Aorta (tissue), 5 donors: ENCODE measurements around the gene MICAL2. TPM values are rescaled to one million over a fixed set of nuclear protein-coding genes. Genes with fewer than 3 reads are reported as not detected.
A peak's percentile ranks its signal among the peaks of the same experiment; 100 is the strongest.

Source experiments
- ATAC-seq: fragments of 200-7000 bp; cut with Tn5 transposase; one replicate; pipeline ENCODE4 v1.9.1; 2022; ENCODE audit warnings: moderate library complexity; ENCODE audit not compliant: low FRiP score
- DNase-seq, 2 donors: peaks; one replicate each; pipeline ENCODE4 v3.0.0-alpha.2; 2020
- H3K27ac ChIP-seq, 2 donors: one replicate each; pipeline ENCODE4 v1.5.1; 2013; ENCODE audit warnings: low read length in 2 of 2, mild to moderate bottlenecking in 2 of 2, moderate library complexity in 2 of 2, control low read depth in 1 of 2, inconsistent platforms in 1 of 2, low read depth in 1 of 2
- H3K27me3 ChIP-seq, 2 donors: one replicate each; pipeline ENCODE4 v1.6.1; 2013; ENCODE audit warnings: control low read depth in 1 of 2, low read length in 1 of 2, mild to moderate bottlenecking in 1 of 2, moderate library complexity in 1 of 2; ENCODE audit not compliant: insufficient read depth in 2 of 2, control insufficient read depth in 1 of 2
- H3K36me3 ChIP-seq, 2 donors: one replicate each; pipeline ENCODE4 v1.6.1; 2013; ENCODE audit warnings: control low read depth in 1 of 2, low read length in 1 of 2, mild to moderate bottlenecking in 1 of 2; ENCODE audit not compliant: insufficient read depth in 2 of 2, control insufficient read depth in 1 of 2
- H3K4me1 ChIP-seq, 2 donors: one replicate each; pipeline ENCODE4 v1.6.1; 2013; ENCODE audit warnings: low read length in 2 of 2, control low read depth in 1 of 2, mild to moderate bottlenecking in 1 of 2, moderate library complexity in 1 of 2; ENCODE audit not compliant: insufficient read depth in 2 of 2, control insufficient read depth in 1 of 2
- H3K4me3 ChIP-seq, 2 donors: one replicate each; pipeline ENCODE4 v1.5.1; 2013; ENCODE audit warnings: low read length in 2 of 2, control low read depth in 1 of 2, mild to moderate bottlenecking in 1 of 2
- H3K9me3 ChIP-seq: one replicate; pipeline ENCODE4 v1.6.1; 2013; ENCODE audit warnings: mild to moderate bottlenecking, low read length; ENCODE audit not compliant: control insufficient read depth
- WGBS, 2 donors: extraction: QIAGEN DNeasy Blood & Tissue Kit; methylation state at CpG; one replicate each; pipeline ENCODE4 v1.1.7; 2013; 5-methylcytosine and 5-hydroxymethylcytosine counted together
- intact Hi-C, 2 donors: fragments of 100-400 bp; cut with DNase I; formaldehyde crosslinking; loops; one replicate each; pipeline versions ENCODE4 v1.14.2 to v1.15.0; 2022
- polyA plus RNA-seq, 2 donors: library from polyadenylated mRNA; stranded (reverse); fragments of 200-250 nt; gene quantifications; one replicate each; pipeline ENCODE4 v1.2.3, GENCODE V29; 2013
- total RNA-seq, 2 donors: library from RNA; stranded (reverse); fragmentation: NEBNext Ultra II Directional; extraction: Animal tissue kit (Norgen Biotek cat#: 25700); gene quantifications; one replicate each; pipeline ENCODE4 v1.2.1, GENCODE V29; 2021
- donor health status: healthy with polysubstance abuse.
- donor health status: Bipolar disorder and iron deficiency.
- donor health status: DM: no; HTN: no; CAD: no.
- donor health status: DM: no; HTN: no; CAD: no.
- donor health status: DM: yes; HTN: yes; CAD: no.

Gene MICAL2
- total and polyA plus RNA-seq, 4 donors, result 87.7 to 605 (median 280) TPM

DNA sequence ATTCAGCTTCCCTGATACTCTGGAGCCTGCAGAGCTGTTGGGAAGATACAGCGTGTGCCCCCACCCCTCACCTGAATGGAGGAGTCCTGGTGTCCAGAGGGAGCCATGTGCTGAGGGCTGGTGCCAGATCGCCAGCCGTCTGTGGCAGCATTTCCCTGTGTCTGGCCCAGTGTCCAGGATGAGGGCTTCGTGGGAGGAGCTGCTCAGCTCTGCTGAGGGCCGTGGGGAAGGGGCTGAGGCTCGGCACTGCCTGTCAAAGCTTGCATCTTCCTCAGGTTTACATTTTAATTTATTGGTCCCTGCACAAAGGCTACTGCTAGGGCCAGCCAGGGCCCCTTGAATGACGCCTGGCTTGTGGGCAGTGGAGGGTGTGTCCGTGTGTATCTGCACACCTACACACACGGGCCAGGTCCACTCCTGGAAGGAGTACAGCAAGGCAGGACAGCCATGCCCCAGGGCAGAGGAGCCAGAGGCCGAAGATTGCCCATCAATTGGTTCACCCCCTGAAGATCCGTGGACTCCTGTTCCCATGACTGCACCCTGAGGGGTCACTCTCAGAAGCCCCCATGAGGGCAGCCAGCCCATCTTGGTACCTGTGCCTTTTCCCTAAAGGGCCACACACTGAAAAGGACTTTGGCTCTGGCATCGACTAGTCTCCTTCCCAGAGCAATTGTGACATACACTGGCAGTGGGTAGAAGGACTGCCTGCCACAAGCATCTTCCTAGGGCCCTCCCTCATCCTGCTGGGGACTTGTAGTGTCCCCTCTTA is 159.2 kb downstream of the MICAL2 start:
- no peak overlapping the region for H3K4me3 ChIP-seq
- H3K27me3 ChIP-seq, result no peaks in the 10 kb centered on the region
- H3K27ac ChIP-seq, result peak overlapping the region in 1 of 2 donors; percentile 76
- H3K9me3 ChIP-seq, result no peaks in the 10 kb centered on the region
- H3K36me3 ChIP-seq, result no peaks in the 10 kb centered on the region
- WGBS, 2 donors, result 21 to 30% methylated on average over 12 of the region's 12 CpGs
- H3K4me1 ChIP-seq, result no peaks in the 10 kb centered on the region
- intact Hi-C loops, result loop anchor here in 1 of 2 donors (10.0 kb wide), 1 partner anchor 335 kb away; no protein-coding TSS in a partner anchor
- ATAC-seq, result peak; percentile 2
- DNase-seq, result peak in 1 of 2 donors; percentile 41

DNA sequence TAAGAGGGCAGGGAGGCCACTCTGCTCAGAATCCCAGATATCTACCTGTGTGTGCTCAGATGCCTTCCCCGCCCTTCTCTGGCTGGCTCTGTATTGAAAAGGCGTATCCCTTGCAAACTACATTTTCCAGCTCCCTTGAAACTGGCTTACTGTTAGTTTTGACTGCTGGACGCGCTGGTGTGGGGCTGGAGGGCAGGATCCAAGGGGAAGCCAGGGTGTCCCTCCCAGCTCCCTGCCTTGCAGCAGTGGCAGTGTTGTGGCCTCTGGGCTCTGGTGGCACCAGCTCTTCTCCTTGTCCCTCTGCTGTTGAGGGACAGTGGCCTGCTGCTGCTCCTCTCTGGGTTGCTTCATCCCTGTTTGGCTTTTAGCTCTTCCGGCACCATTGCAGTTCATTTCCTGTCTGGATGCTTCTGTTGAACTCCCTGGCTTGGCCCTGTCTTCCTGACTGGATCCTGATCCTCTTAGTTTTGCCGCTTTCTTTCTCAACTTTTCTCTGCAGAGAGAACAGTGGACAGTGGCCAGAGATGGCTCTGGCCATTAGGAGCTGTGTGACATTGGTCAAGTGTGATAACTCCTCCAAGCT is 159.9 kb downstream of the MICAL2 start:
- H3K9me3 ChIP-seq, result no peaks in the 10 kb centered on the region
- H3K27me3 ChIP-seq, result no peaks in the 10 kb centered on the region
- H3K4me3 ChIP-seq, result no peak overlapping the region
- H3K4me1 ChIP-seq, result no peaks in the 10 kb centered on the region
- DNase-seq (peak in 1 of 2 donors; percentile 40), ATAC-seq (no peak)
- intact Hi-C loops, result loop anchor here in 1 of 2 donors (10.0 kb wide), 1 partner anchor 336 kb away; no protein-coding TSS in a partner anchor
- H3K36me3 ChIP-seq, result no peaks in the 10 kb centered on the region
- WGBS, 2 donors, result 37 to 60% methylated on average over 6 of the region's 6 CpGs
- peak overlapping the region in 1 of 2 donors; percentile 76 for H3K27ac ChIP-seq

DNA sequence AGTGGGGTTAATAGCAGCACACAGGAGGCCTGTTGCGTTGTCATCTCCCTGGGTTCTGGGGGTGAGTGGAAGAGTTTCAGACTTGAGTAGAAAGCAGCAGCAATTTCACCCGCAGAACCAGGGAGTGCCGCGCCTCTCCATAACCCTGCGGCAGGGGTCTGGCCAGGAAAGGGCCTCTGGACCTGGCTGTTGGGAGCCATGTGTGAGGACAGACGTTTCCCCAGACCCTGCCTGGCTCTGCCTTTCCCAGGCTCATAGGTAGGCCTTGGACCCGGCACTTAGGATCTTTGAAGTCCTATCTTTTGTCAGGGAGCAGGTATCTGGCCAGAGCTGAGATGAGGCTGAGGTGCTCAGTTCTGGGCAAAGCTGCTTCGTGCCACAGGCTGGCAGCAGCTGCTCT is 160.4 kb downstream of the MICAL2 start:
- ATAC-seq (no peak), DNase-seq (peak in 1 of 2 donors; percentile 35)
- Histone ChIP-seq H3K27ac (no peak overlapping the region), H3K4me3 (no peak overlapping the region), H3K27me3 (no peaks in the 10 kb centered on the region), H3K36me3 (no peaks in the 10 kb centered on the region), H3K4me1 (no peaks in the 10 kb centered on the region), H3K9me3 (no peaks in the 10 kb centered on the region)
- intact Hi-C loops, result loop anchor here in 1 of 2 donors (10.0 kb wide), 1 partner anchor 336 kb away; no protein-coding TSS in a partner anchor
- 80 to 86% methylated on average over 8 of the region's 8 CpGs for whole genome bisulfite sequencing, 2 donors

DNA sequence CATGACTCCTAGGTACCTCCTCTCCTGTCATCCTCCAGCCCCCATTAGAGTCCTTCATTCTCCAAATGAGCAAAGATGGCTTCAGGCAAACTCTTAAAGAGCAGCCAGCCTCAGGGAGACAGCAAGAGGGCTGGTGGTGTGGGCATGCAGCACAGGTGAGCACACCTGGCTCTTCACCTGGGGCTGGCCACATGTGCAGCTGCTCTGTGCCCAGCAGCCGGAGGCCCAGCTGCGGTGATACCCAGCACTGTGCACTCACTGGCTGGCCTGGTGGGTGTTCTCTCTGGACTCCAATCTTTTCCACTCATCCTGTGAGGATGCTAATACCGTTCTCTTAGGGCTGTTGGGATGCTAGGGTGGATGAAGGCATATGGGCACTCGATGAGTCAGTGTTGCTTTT is 160.9 kb downstream of the MICAL2 start:
- Histone ChIP-seq H3K27me3 (no peaks in the 10 kb centered on the region), H3K4me3 (no peak overlapping the region), H3K4me1 (no peaks in the 10 kb centered on the region), H3K36me3 (no peaks in the 10 kb centered on the region), H3K9me3 (no peaks in the 10 kb centered on the region), H3K27ac (no peak overlapping the region)
- 73 to 79% methylated on average over 4 of the region's 4 CpGs for WGBS, 2 donors
- ATAC-seq (no peak), DNase-seq (peak in 1 of 2 donors; percentile 13)
- intact Hi-C loops, result loop anchor here in 1 of 2 donors (10.0 kb wide), 1 partner anchor 336 kb away; no protein-coding TSS in a partner anchor

DNA sequence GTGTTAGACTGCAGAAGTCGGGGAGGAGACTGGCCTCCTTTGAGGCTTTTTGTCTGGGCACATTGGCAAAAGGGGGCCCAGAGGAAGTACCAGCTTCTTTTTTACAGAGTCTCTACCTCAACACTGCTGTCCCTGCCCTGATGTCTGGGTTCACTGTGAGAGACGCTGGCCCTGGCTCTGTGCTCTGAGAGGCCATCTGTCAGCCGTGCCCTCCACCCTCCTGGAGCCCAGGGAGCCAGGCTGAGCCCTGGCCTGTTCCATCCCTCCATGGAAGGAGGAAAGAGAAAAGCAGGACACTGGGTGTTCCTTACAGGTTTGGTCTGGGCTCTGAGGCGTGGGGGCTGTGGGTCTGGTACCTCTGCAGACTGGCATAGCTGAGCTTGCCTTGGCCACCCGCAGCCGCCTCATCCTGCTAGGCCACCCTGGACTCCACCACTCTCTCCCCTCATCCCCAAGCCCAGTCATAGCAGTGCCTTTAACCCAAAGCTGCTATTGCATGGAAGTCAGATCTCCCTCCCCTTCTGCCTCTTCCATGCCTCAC is 161.5 kb downstream of the MICAL2 start:
- Histone ChIP-seq H3K27me3 (no peaks in the 10 kb centered on the region), H3K4me3 (no peak overlapping the region), H3K9me3 (no peaks in the 10 kb centered on the region), H3K36me3 (no peaks in the 10 kb centered on the region), H3K4me1 (no peaks in the 10 kb centered on the region), H3K27ac (no peak overlapping the region)
- ATAC-seq (no peak), DNase-seq (peak in 1 of 2 donors; percentile 33)
- 89 to 93% methylated on average over 6 of the region's 6 CpGs for WGBS, 2 donors
- intact Hi-C loops, result loop anchor here in 1 of 2 donors (10.0 kb wide), 1 partner anchor 337 kb away; no protein-coding TSS in a partner anchor

DNA sequence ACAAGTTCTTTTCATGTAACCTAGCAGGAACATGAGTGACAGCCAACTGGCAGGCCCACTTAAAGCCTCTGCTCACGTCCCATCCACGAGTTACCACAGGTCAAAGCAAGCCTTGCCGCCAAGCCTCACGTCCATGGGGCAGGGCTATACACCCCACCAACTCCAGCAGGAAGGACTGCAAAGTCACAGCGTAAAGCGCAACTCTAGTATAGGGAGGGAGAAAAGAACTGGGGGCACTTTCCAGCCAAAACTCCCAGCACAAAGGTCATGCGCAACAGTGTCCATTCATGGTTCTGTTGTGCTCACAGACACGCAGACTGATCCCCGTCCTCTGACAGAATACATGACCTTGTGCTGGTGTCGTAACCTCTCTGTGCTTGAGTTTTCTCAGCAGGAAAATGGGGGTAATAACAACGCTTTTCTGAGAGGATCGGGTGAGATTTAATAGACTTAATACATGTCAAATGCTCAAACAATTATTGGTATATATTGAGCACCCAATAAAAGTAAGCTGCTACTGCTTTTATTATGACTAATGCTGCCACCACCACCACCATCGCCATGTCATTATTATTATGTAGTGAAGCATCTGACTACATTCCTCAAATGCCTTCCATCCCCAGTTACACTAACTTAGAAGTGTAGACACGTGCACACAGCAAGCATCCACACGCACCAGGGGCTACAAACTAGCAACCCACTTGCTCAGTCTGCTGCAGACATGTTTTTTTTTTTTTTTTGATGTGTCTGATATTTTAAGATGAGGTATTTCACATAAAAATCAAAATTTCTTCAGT is 162.6 kb downstream of the MICAL2 start:
- Histone ChIP-seq H3K27ac (no peak overlapping the region), H3K36me3 (no peaks in the 10 kb centered on the region), H3K4me1 (no peaks in the 10 kb centered on the region), H3K9me3 (no peaks in the 10 kb centered on the region), H3K27me3 (no peaks in the 10 kb centered on the region), H3K4me3 (no peak overlapping the region)
- 87 to 90% methylated on average over 15 of the region's 15 CpGs for WGBS, 2 donors
- no peak for ATAC-seq
- intact Hi-C loops, result loop anchor here in 1 of 2 donors (10.0 kb wide), 1 partner anchor 338 kb away; no protein-coding TSS in a partner anchor
- DNase-seq, result peak in 1 of 2 donors; percentile 30

DNA sequence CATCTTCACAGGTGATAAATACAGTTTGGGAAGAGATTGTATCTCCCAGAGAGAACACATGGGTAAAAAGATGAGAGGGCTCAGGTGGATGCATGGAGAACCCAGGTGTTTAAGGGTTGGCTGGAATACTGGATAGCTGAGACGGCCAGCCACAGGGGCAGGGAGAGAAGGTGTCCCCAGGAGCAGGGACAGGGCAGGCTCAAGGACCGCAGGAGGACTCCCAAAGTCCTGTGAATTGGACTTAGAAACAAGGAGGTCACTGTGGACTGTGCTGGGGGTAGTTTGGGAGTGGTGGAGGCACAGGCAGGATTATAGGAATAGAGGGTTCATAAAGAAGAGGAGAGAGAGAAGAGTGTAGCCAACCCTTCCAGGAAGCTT is 163.2 kb downstream of the MICAL2 start:
- no peaks in the 10 kb centered on the region for H3K9me3 ChIP-seq
- no peaks in the 10 kb centered on the region for H3K36me3 ChIP-seq
- H3K27ac ChIP-seq, result no peak overlapping the region
- H3K4me3 ChIP-seq, result no peak overlapping the region
- DNase-seq (peak in 1 of 2 donors; percentile 35), ATAC-seq (no peak)
- intact Hi-C loops, result loop anchor here in 1 of 2 donors (10.0 kb wide), 1 partner anchor 339 kb away; no protein-coding TSS in a partner anchor
- H3K27me3 ChIP-seq, result no peaks in the 10 kb centered on the region
- 96 to 97% methylated on average over 2 of the region's 2 CpGs for WGBS, 2 donors
- no peaks in the 10 kb centered on the region for H3K4me1 ChIP-seq

DNA sequence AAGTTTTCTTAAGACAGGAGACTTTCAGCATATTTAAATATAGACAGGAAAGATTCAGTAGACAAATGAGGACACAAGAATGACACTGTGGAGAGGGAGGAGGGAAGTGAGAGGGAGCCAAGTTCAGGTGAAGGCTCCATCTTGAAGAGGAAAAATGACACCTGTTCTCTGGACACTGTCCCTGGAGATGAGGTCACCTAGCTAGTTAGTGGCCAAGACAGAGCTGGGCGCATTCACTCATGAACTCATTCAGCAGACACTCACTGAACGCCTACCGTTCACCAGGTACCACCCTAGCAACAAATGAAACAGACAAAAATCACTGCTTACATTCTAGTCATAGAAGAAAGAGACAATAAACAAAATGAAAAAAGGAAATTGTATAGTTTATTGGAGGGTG is 163.7 kb downstream of the MICAL2 start:
- Histone ChIP-seq H3K36me3 (no peaks in the 10 kb centered on the region), H3K27ac (no peak overlapping the region), H3K9me3 (no peaks in the 10 kb centered on the region), H3K4me1 (no peaks in the 10 kb centered on the region), H3K4me3 (no peak overlapping the region), H3K27me3 (no peaks in the 10 kb centered on the region)
- peak in 1 of 2 donors; percentile 15 for DNase-seq
- no peak for ATAC-seq
- 88 to 96% methylated on average over 3 of the region's 3 CpGs for WGBS, 2 donors
- intact Hi-C loops, result loop anchor here in 1 of 2 donors (10.0 kb wide), 1 partner anchor 339 kb away; no protein-coding TSS in a partner anchor
